Left cardiac atrium (tissue), 4 donors: Measurements from ENCODE around the gene EMCN. TPM values are rescaled to one million over a fixed set of nuclear protein-coding genes. Genes with fewer than 3 reads are reported as not detected.
A peak's percentile ranks its signal among the peaks of the same experiment; 100 is the strongest.
"Not testable (repeated sequence)": the region's sequence is repeated elsewhere in the genome, so short reads cannot be mapped to it uniquely, and the experiment has no call there.

Experiments used
- ATAC-seq, 2 donors: fragments of 200-7000 bp; cut with Tn5 transposase; one replicate each; pipeline ENCODE4 v1.9.1; 2020; ENCODE audit warnings: mild to moderate bottlenecking in 2 of 2, moderate library complexity in 2 of 2
- DNase-seq: peaks from one replicate; pipeline ENCODE4 v3.0.0-alpha.2; 2020
- intact Hi-C, 2 donors: fragments of 100-400 bp; cut with DNase I; formaldehyde crosslinking; loops; one replicate each; pipeline versions ENCODE4 v1.14.1 to v1.15.1; 2022 to 2023
- long read RNA-seq: library from polyadenylated mRNA; unstranded; transcript quantifications from one replicate; pipeline ENCODE4 v2.0.0, GENCODE V29; 2021
- total RNA-seq, 2 donors: library from RNA; stranded (reverse); fragmentation: NEBNext Ultra II Directional; extraction: Animal tissue kit (Norgen Biotek cat#: 25700); gene quantifications; one replicate each; pipeline ENCODE4 v1.2.1, GENCODE V29; 2021
- donor health status: DM: no; HTN: yes; CAD: no.
- donor health status: DM: no; HTN: yes; CAD: no; lungs with severe emphysema.
- donor health status: DM: yes; HTN: yes; CAD: no.
- donor health status: Dilated cardiomyopathy.

The EMCN gene, protein sequence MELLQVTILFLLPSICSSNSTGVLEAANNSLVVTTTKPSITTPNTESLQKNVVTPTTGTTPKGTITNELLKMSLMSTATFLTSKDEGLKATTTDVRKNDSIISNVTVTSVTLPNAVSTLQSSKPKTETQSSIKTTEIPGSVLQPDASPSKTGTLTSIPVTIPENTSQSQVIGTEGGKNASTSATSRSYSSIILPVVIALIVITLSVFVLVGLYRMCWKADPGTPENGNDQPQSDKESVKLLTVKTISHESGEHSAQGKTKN
- 10 to 100 TPM; 31.7 to 67.9 TPM for total RNA-seq
- long read RNA-seq, full-length matches to known transcripts: 55 of 64 reads
- long read RNA-seq, partial matches to known transcripts: 4 of 64 reads
- long read RNA-seq, other reads (novel, unspliced or antisense): 5 of 64 reads

- intact Hi-C loops: loop anchor here in 1 of 2 donors (10.0 kb wide), 1 partner anchor 217 kb away; no protein-coding TSS in a partner anchor
- peak; percentile 80 to 81 for ATAC-seq
- peak; percentile 41 for DNase-seq
Measured at GRCh38 chr4:100517864-100518341, at the start of gene EMCN. Gene EMCN, minus strand, starts transcription at chr4:100518022. Its CDS starts 108 bp downstream, at chr4:100517914.

- intact Hi-C loops: no loop called here
- ATAC-seq: no peak
- DNase-seq: no peak
Measured at GRCh38 chr4:100566396-100566795, 48.6 kb upstream of the EMCN start.

GRCh38 chr4:100557306-100557705 lies 39.5 kb upstream of the EMCN start:
- intact Hi-C loops: no loop called here
- ATAC-seq (no peak), DNase-seq (no peak)

- no peak for DNase-seq
- intact Hi-C loops: no loop called here
- ATAC-seq: no peak
Measured at GRCh38 chr4:100555611-100556337, 38.0 kb upstream of the EMCN start.

- DNase-seq (no peak), ATAC-seq (no peak)
- intact Hi-C loops: no loop called here
Measured at GRCh38 chr4:100548200-100548560, 30.4 kb upstream of the EMCN start.

DNA sequence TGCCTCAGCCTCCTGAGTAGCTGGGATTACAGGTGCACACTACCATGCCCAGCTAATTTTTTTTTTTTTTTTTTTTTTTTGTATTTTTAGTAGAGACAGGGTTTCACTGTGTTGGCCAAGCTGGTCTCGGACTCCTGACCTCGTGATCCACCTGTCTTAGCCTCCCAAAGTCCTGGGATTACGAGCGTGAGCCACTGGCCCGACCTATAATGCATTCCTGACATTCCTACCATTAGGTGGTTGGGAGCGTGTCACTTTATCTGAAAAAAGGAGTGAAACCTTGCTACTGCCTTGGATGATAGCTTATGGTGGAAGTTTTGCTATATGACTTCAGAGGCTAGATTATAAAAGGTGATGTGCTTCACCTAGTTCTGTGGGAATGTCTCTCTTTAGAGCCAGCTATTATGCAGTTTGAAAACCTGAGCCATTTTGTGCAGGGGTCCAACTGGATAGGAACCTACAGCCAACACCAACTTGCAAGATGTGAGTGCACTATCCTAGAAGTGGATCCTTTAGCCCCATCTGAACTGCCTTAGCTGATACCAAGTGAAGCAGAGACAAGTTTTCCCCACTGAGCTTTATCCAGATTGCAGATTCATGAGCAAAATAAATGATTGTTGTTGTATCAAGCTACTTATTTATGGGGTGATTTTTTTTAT lies 29.8 kb upstream of the EMCN start:
- intact Hi-C loops: no loop called here
- ATAC-seq (no peak), DNase-seq (no peak)

- no peak for ATAC-seq
- intact Hi-C loops: no loop called here
- no peak for DNase-seq
Measured at GRCh38 chr4:100545427-100545826, 27.6 kb upstream of the EMCN start.

DNA sequence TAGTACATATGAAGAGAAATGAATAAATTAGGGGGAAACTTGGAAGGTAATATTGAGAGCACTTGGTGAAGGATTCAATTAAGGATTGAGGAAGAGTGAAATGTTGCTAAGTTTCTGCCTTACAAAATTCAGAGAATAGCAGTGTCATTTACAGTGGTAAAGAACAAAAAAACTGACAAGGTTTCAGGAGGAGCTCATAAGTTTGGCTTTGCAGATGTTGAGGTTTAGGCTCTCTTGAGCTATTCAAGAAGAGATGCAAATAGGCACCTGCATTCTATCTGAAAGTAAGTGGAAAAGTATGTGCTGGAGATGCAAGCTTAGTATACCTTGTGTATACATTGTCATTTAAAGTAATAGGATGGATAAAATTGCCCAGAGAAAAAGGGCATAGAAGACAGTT lies 22.3 kb upstream of the EMCN start:
- no peak for DNase-seq
- no peak for ATAC-seq
- intact Hi-C loops: no loop called here

DNA sequence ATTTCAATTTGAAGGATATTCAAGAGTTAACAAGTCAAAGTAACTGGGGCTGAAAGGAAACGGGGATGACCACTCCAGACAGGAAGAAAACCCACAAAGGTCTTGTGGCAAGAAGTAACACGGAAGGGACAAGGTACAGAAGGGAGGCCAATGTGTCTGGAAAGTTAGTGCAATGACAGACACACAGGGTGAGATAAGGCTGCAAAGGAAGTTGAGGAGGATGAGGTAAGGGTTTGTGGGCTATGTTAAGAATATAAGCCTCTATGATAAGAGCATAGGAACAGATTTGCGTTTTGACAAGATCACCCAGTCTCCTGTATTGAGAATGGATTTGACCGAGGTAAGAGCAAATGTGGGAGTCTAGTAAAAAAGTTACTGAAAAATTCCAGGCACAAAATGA lies 21.9 kb upstream of the EMCN start:
- intact Hi-C loops: no loop called here
- no peak for DNase-seq
- ATAC-seq: no peak

DNA sequence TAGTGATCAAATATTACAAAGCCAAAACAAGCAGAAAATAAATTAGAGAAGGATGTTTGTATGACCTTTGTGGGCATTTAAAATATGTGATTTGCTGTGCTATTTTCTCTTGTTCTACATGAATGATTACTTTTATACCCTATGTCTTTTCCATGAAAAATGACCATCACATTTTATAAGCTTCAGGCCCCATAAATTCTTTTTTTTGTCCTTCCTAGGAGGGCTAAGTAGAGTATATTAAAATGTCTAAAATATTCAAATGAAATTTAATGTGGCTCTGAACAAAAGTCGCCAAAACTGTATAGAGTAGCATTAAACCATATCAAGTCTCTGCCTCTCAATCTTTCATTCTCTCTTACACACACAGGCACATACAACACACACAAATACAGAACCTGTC lies 15.9 kb upstream of the EMCN start:
- ATAC-seq (no peak), DNase-seq (no peak)
- intact Hi-C loops: no loop called here

GRCh38 chr4:100530161-100530560 lies 12.3 kb upstream of the EMCN start:
- intact Hi-C loops, DNase-seq, ATAC-seq: not testable (repeated sequence)

- ATAC-seq (no peak), DNase-seq (no peak)
- intact Hi-C loops: no loop called here
Measured at GRCh38 chr4:100525686-100526085, 7.9 kb upstream of the EMCN start.

DNA sequence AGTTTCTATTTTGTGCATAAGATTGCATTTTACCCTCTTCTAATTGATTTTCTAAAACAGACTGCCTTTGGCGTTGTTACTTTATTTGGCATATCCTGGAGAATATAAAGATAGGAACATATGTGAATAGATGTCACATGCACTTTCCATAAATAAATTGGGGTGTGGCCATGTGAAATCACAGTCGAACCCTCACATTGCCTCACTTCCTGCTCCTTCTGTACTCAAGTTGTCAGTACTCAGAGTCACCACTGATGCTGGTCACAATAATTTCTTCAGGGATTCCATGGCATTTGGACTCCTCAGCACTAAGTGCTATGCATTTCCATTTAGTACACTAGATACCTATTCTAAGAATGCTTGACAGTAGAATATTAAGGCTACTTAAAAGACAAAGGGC lies 1.4 kb upstream of the EMCN start:
- DNase-seq (no peak), ATAC-seq (no peak)
- intact Hi-C loops: loop anchor here in 1 of 2 donors (10.0 kb wide), 1 partner anchor 216 kb away; no protein-coding TSS in a partner anchor

DNA sequence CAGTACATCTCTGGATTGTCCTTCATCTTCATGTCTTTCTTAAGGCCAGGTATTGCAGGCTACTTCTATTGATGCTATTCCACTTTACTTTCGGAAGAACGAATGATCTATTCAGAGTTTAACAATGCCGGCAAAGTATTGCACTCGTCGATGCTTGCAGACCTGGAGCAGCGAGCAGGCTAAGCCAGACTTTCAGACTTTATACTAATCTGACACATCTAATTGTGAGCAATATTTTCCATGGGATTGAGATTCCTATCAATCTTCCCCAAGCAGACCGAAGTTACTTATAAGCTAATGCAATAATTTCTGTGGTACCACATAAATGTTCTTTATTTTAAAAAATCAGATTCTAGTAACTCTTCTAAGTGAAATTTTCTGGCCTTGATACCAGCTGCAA lies 1.6 kb downstream of the EMCN start:
- DNase-seq: no peak
- ATAC-seq: no peak
- intact Hi-C loops: loop anchor here in 1 of 2 donors (10.0 kb wide), 1 partner anchor 219 kb away; no protein-coding TSS in a partner anchor

DNA sequence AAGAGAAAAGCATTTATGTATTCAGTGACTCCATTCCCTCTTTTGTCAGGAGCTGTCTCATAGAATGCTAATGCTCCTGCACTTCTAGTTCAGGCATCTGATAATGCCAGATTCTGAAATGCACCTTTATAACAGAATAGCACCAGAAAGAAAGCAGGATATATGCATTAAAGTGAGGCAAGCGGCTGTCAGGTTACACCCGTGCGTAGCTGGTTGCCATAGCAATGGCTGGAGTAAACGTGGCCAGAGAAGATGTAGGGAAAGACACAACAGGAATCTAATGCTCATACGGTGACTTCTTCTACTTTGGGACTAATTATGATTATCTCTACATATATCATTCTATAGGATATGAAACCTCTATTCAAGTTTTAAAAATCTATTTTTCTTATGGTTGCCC lies 5.9 kb downstream of the EMCN start:
- DNase-seq: no peak
- intact Hi-C loops: loop anchor here in 1 of 2 donors (10.0 kb wide), 1 partner anchor 223 kb away; no protein-coding TSS in a partner anchor
- no peak for ATAC-seq

- DNase-seq (no peak), ATAC-seq (no peak)
- intact Hi-C loops: loop anchor here in 1 of 2 donors (10.0 kb wide), 1 partner anchor 224 kb away; no protein-coding TSS in a partner anchor
Measured at GRCh38 chr4:100510551-100510950, 7.3 kb downstream of the EMCN start.

- no peak for DNase-seq
- ATAC-seq: no peak
- intact Hi-C loops: no loop called here
Measured at GRCh38 chr4:100509386-100509785, 8.4 kb downstream of the EMCN start.

DNA sequence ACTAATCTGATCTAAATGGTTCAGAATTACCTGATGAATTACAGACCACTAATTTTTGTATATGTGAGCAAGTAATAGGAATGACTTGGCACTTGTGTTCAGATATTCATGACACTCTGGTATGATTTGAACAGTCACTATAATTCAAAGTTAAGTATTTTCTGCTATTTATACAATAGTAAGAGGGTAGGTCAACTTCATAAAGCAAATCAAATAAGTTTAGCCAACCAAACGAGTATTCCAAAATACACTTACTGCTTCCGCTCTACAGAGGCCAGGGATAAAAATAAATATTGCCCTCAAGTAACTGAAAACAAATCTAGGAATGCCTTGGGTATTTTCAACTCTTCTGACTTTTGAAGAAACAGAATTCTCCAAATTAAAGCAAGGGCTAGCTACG lies 9.1 kb downstream of the EMCN start:
- ATAC-seq: no peak
- no peak for DNase-seq
- intact Hi-C loops: no loop called here

- DNase-seq (peak; percentile 12), ATAC-seq (no peak)
- intact Hi-C loops: no loop called here
Measured at GRCh38 chr4:100504086-100504874, 13.5 kb downstream of the EMCN start.
